CD14-positive monocyte (primary cell): ENCODE data around the gene IFT25. TPM values are rescaled to one million over a fixed set of nuclear protein-coding genes. Genes with fewer than 3 reads are reported as not detected.

ENCODE experiments used
- DNase-seq, 3 donors: peaks; one replicate each; pipeline ENCODE4 v3.0.0-alpha.2; 2011 to 2022
- H2AFZ ChIP-seq: 2 replicates; pipeline ENCODE4 v1.6.0; 2012; ENCODE audit warnings: mild to moderate bottlenecking, low read depth, low read length, inconsistent platforms; ENCODE audit not compliant: insufficient read depth, poor library complexity, severe bottlenecking
- H3K27ac ChIP-seq, 2 donors: 1 replicate in 1 of 2; 2 replicates in 1 of 2; pipeline ENCODE4 v1.5.1; 2012 to 2013; ENCODE audit warnings: low read length in 2 of 2, control low read depth in 1 of 2, inconsistent platforms in 1 of 2, low read depth in 1 of 2, mild to moderate bottlenecking in 1 of 2
- H3K27me3 ChIP-seq, 2 donors: one replicate each; pipeline versions ENCODE4 v1.6.0 to v1.6.1; 2011 to 2013; ENCODE audit warnings: low read length in 2 of 2; ENCODE audit not compliant: control insufficient read depth in 2 of 2, insufficient read depth in 2 of 2
- H3K36me3 ChIP-seq, 2 donors: replicated peaks in 1 of 2; 1 replicate in 1 of 2; 2 replicates in 1 of 2; pipeline versions ENCODE4 v1.5.1 to v1.6.1; 2012 to 2013; ENCODE audit warnings: low read length in 2 of 2, control low read depth in 1 of 2, inconsistent platforms in 1 of 2, mild to moderate bottlenecking in 1 of 2; ENCODE audit not compliant: insufficient read depth in 2 of 2, control insufficient read depth in 1 of 2
- H3K4me1 ChIP-seq, 2 donors: 1 replicate in 1 of 2; 2 replicates in 1 of 2; pipeline versions ENCODE4 v1.5.1 to v1.6.1; 2012 to 2013; ENCODE audit warnings: low read length in 2 of 2, control low read depth in 1 of 2, inconsistent platforms in 1 of 2, mild to moderate bottlenecking in 1 of 2, moderate library complexity in 1 of 2; ENCODE audit not compliant: insufficient read depth in 2 of 2, control insufficient read depth in 1 of 2
- H3K4me2 ChIP-seq: replicated peaks from 2 replicates; pipeline ENCODE3; 2012; ENCODE audit warnings: low read length, moderate library complexity, mild to moderate bottlenecking; ENCODE audit not compliant: poor library complexity, severe bottlenecking; ENCODE audit errors: extremely low read depth
- H3K4me3 ChIP-seq, 3 experiments: fragments of 200-600 bp in 1 of 3; sonication (generic) in 1 of 3; replicated peaks in 1 of 3; 1 replicate in 2 of 3; 2 replicates in 1 of 3; pipeline ENCODE4 v1.5.1; 2011 to 2013; ENCODE audit warnings: low read length in 3 of 3, mild to moderate bottlenecking in 3 of 3, control low read depth in 2 of 3, low read depth in 2 of 3, inconsistent platforms in 1 of 3, moderate library complexity in 1 of 3
- H3K79me2 ChIP-seq: 2 replicates; pipeline ENCODE4 v1.6.0; 2012; ENCODE audit warnings: mild to moderate bottlenecking, control low read depth, inconsistent platforms, low read length, moderate library complexity; ENCODE audit not compliant: insufficient read depth
- H3K9ac ChIP-seq: 2 replicates; pipeline ENCODE4 v1.6.0; 2017; ENCODE audit warnings: low read length, mild to moderate bottlenecking; ENCODE audit not compliant: insufficient read depth, poor library complexity, severe bottlenecking
- H3K9me3 ChIP-seq, 2 donors: replicated peaks in 1 of 2; 1 replicate in 1 of 2; 2 replicates in 1 of 2; pipeline versions ENCODE4 v1.5.1 to v1.6.1; 2012 to 2013; ENCODE audit warnings: low read length in 2 of 2, control low read depth in 1 of 2; ENCODE audit not compliant: control insufficient read depth in 1 of 2, insufficient read depth in 1 of 2
- H4K20me1 ChIP-seq: 2 replicates; pipeline ENCODE4 v1.6.0; 2012; ENCODE audit warnings: mild to moderate bottlenecking, low read length, control low read depth, moderate library complexity; ENCODE audit not compliant: insufficient read depth
- H3K27ac Mint-ChIP-seq, 7 donors: one replicate each; pipeline ENCODE4 v1.8.0; 2020; ENCODE audit warnings: mild to moderate bottlenecking in 7 of 7, mixed read lengths in 7 of 7, moderate library complexity in 6 of 7, inconsistent platforms in 2 of 7
- H3K27me3 Mint-ChIP-seq, 3 donors: one replicate each; pipeline ENCODE4 v1.8.0; 2021 to 2022; ENCODE audit warnings: low read depth in 3 of 3, mild to moderate bottlenecking in 3 of 3, mixed read lengths in 3 of 3, moderate library complexity in 3 of 3, inconsistent platforms in 1 of 3
- H3K36me3 Mint-ChIP-seq, 2 donors: one replicate each; pipeline ENCODE4 v1.8.0; 2020; ENCODE audit warnings: mixed read lengths in 2 of 2, inconsistent platforms in 1 of 2, mild to moderate bottlenecking in 1 of 2
- H3K4me1 Mint-ChIP-seq: one replicate; pipeline ENCODE4 v1.8.0; 2020; ENCODE audit warnings: mild to moderate bottlenecking, mixed read lengths
- H3K4me3 Mint-ChIP-seq, 2 donors: one replicate each; pipeline ENCODE4 v1.8.0; 2020; ENCODE audit warnings: mild to moderate bottlenecking in 2 of 2, mixed read lengths in 2 of 2, moderate library complexity in 1 of 2
- H3K9me3 Mint-ChIP-seq, 7 donors: one replicate each; pipeline ENCODE4 v1.8.0; 2020 to 2022; ENCODE audit warnings: mixed read lengths in 7 of 7, mild to moderate bottlenecking in 6 of 7, moderate library complexity in 6 of 7, inconsistent platforms in 2 of 7
- CTCF ChIP-seq: fragments of 200-600 bp; IDR thresholded peaks from one replicate; pipeline ENCODE4 v1.8.0; 2022; ENCODE audit warnings: antibody characterized with exemption, mild to moderate bottlenecking
- WGBS: methylation state at CpG from one replicate; pipeline ENCODE4 v1.1.5; 2013; ENCODE audit warnings: missing lambda C conversion rate; ENCODE audit not compliant: insufficient coverage; 5-methylcytosine and 5-hydroxymethylcytosine counted together
- intact Hi-C, 2 donors: fragments of 100-400 bp; cut with micrococcal nuclease; formaldehyde crosslinking; loops; one replicate each; pipeline versions ENCODE4 v1.15.0 to v1.15.1; 2023
- polyA plus RNA-seq, 3 donors: library from polyadenylated mRNA; depleted of rRNA in 1 of 3; unstranded in 2 of 3; stranded (reverse) in 1 of 3; fragments of 300-500 nt in 2 of 3; fragments of >200 nt in 1 of 3; fragmentation: Illumina TruSeq in 2 of 3; gene quantifications; 1 replicate in 2 of 3; 2 replicates in 1 of 3; pipeline ENCODE4 v1.2.3, GENCODE V29; 2012 to 2021

The IFT25 gene
- polyA plus RNA-seq, 3 donors = 17.1 to 30.6 (median 27.8) TPM

GRCh38 chr1:53943490-53944043 lies 1.9 kb downstream of the IFT25 start:
- Histone ChIP-seq H3K4me3 (no peak overlapping the region), H3K9ac (no peak overlapping the region), H3K9me3 (no peaks in the 10 kb centered on the region), H3K27ac (no peak overlapping the region), H3K36me3 (peaks cover 0 to 1% of the 10 kb centered on the region in 2 donors), H3K4me2 (no peak overlapping the region), H3K27me3 (no peaks in the 10 kb centered on the region), H3K79me2 (peaks cover 35% of the 10 kb centered on the region), H4K20me1 (no peaks in the 10 kb centered on the region), H3K4me1 (peaks cover 18 to 22% of the 10 kb centered on the region in 2 donors), H2AFZ (no peak overlapping the region)
- no peak for TF ChIP-seq CTCF
- H3K27ac Mint-ChIP-seq = no peak overlapping the region
- intact Hi-C loops = loop anchor here (2.0 to 10.0 kb wide), 3 partner anchors 53 to 821 kb away; partner anchors contain the start of genes PARS2 (in 1 of the 2) and TTC4 (in 1 of the 2)
- H3K27me3 Mint-ChIP-seq = no peaks in the 10 kb centered on the region
- H3K9me3 Mint-ChIP-seq = no peaks in the 10 kb centered on the region
- WGBS = 100% methylated on average over 2 of the region's 14 CpGs
- no peak overlapping the region for H3K4me3 Mint-ChIP-seq
- H3K4me1 Mint-ChIP-seq = peaks cover 22% of the 10 kb centered on the region
- peaks cover 0 to 9% of the 10 kb centered on the region in 2 donors for H3K36me3 Mint-ChIP-seq
- no peak for DNase-seq

GRCh38 chr1:53943090-53943489 lies 2.4 kb downstream of the IFT25 start:
- no peaks in the 10 kb centered on the region for H3K9me3 ChIP-seq
- peaks cover 22% of the 10 kb centered on the region for H3K4me1 Mint-ChIP-seq
- H3K4me1 ChIP-seq = peaks cover 18 to 22% of the 10 kb centered on the region in 2 donors
- H3K9me3 Mint-ChIP-seq = no peaks in the 10 kb centered on the region
- H3K79me2 ChIP-seq = peaks cover 35% of the 10 kb centered on the region
- H3K27me3 Mint-ChIP-seq = no peaks in the 10 kb centered on the region
- intact Hi-C loops = loop anchor here (10.0 kb wide), 2 partner anchors 772 to 822 kb away; partner anchors contain the start of genes PARS2 (in 1 of the 2) and TTC4 (in 1 of the 2)
- no peak overlapping the region for H3K4me3 Mint-ChIP-seq
- 95% methylated on average over 4 of the region's 6 CpGs for WGBS
- no peaks in the 10 kb centered on the region for H3K27me3 ChIP-seq
- H4K20me1 ChIP-seq = no peaks in the 10 kb centered on the region
- no peak overlapping the region for H2AFZ ChIP-seq
- peaks cover 2 to 14% of the 10 kb centered on the region in 2 donors for H3K36me3 Mint-ChIP-seq
- H3K27ac Mint-ChIP-seq = no peak overlapping the region
- H3K36me3 ChIP-seq = peaks cover 0 to 6% of the 10 kb centered on the region in 2 donors
- H3K27ac ChIP-seq = no peak overlapping the region
- H3K4me2 ChIP-seq = no peak overlapping the region
- no peak for DNase-seq
- H3K9ac ChIP-seq = no peak overlapping the region
- H3K4me3 ChIP-seq = no peak overlapping the region
- TF ChIP-seq CTCF = no peak
